Glomerular endothelial cell (primary cell): Measurements from ENCODE around the gene TTLL11. TPM values are rescaled to one million over a fixed set of nuclear protein-coding genes. Genes with fewer than 3 reads are reported as not detected.
"Not testable (repeated sequence)": the region's sequence is repeated elsewhere in the genome, so short reads cannot be mapped to it uniquely, and the experiment has no call there.

Experiments used
- DNase-seq: peaks from one replicate; pipeline ENCODE4 v3.0.0-alpha.2; 2011; ENCODE audit warnings: low read depth, low spot score; ENCODE audit errors: extremely low read depth
- total RNA-seq: library from RNA; depleted of rRNA; stranded (reverse); fragments of >200 nt; gene quantifications from 2 replicates; pipeline ENCODE4 v1.2.3, GENCODE V29; 2015

The TTLL11 gene
- total RNA-seq, 1 donor from 2014 or later, result 8.2 TPM

- DNase-seq, result no peak
Measured at GRCh38 chr9:121914604-121915303, 178.4 kb downstream of the TTLL11 start.

GRCh38 chr9:121914017-121914595 is 179.0 kb downstream of the TTLL11 start:
- no peak for DNase-seq

GRCh38 chr9:121912812-121913627 is 180.1 kb downstream of the TTLL11 start:
- DNase-seq, result no peak

- DNase-seq, result no peak
Measured at GRCh38 chr9:121910491-121911040, 182.5 kb downstream of the TTLL11 start.

GRCh38 chr9:121909111-121909510 is 184.0 kb downstream of the TTLL11 start:
- DNase-seq, result no peak

- DNase-seq, result no peak
Measured at GRCh38 chr9:121906074-121906870, 186.8 kb downstream of the TTLL11 start.

- peak; percentile 63 for DNase-seq
Measured at GRCh38 chr9:121902461-121903135, 190.5 kb downstream of the TTLL11 start.

DNA sequence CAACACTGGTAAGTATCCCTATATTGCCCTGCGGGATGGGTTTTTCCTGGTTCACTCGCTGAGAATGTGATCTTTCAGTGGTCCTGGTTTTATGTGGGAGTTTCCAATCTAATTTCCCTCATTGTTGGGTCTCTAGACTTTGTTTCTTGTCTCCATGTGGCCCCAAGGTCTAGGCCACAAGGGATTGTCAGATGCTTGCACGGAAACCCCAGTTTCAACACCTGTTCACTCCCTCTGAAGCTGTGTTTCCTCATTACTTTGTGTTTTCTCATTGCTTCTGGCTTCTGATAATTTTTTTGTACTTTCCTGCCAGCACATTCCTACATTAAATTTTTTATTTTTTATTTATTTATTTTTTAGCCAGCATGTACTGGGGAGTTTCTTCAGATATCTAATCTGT is 191.5 kb downstream of the TTLL11 start:
- DNase-seq, result no peak

GRCh38 chr9:121900163-121900562 is 192.9 kb downstream of the TTLL11 start:
- DNase-seq, result no peak

- DNase-seq, result no peak
Measured at GRCh38 chr9:121898856-121899255, 194.3 kb downstream of the TTLL11 start.

DNA sequence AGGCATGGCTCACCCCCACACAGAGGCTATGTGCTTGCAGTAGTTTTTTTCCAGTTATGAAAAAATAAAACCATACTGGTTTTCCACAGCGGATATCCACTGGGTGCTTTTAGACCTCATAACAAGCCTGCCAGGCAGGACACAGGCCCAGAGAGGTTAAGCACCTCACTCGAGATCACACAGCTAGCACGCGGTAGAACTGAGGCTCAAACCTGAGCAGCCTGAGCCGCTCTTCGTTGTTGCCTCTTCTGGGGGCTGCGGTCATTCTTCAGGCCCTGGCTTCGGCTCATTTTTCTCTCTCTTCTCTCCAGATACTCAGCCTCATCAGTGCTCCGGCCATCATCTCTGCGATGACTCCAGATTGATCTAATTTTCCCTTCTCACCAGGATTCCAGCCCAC is 196.0 kb downstream of the TTLL11 start:
- no peak for DNase-seq

GRCh38 chr9:121896545-121896943 is 196.6 kb downstream of the TTLL11 start:
- DNase-seq, result no peak

- no peak for DNase-seq
Measured at GRCh38 chr9:121895818-121896544, 197.1 kb downstream of the TTLL11 start.

GRCh38 chr9:121895358-121895757 is 197.8 kb downstream of the TTLL11 start:
- DNase-seq, result no peak

GRCh38 chr9:121894380-121894779 is 198.7 kb downstream of the TTLL11 start:
- DNase-seq, result not testable (repeated sequence)

GRCh38 chr9:121893786-121894185 is 199.3 kb downstream of the TTLL11 start:
- DNase-seq, result no peak

DNA sequence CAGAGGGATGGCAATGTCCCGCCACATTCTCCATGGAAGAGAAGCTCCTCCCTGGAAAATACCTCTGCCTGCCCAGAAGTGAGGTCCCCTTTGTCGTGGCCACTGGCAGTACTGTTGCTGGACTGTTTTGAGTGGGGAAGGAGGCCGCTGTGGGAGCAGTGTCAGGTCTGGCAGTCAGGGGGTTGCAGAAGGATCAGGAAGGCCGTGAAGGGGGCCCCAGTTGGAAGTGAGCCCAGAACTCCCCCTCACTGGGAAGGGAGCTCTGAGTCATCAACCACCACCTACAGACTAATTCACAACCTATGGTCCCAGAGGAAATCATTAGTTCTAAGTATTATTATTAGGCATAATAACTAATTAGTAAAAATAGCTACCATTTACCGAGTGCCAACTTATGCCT is 200.4 kb downstream of the TTLL11 start:
- DNase-seq, result no peak

DNA sequence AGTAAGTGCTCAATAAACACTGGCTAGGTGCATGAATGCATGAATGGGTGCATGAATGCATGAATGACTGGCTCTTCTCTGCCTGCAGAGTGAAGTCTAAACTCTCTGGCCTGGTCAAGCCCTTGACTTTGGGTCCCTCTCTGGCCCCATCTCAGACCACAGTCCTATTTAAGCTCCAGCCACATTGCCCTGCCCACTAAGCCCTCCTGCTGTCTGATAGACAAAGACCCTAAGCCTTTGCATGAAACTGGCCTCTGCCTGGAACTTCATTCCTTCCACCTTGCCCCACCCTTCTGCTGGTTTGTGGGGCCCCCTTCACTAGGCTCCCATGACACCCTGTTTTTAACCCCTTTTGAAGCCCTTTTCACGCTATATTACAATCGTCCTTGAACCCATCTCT is 202.4 kb downstream of the TTLL11 start:
- DNase-seq, result no peak

DNA sequence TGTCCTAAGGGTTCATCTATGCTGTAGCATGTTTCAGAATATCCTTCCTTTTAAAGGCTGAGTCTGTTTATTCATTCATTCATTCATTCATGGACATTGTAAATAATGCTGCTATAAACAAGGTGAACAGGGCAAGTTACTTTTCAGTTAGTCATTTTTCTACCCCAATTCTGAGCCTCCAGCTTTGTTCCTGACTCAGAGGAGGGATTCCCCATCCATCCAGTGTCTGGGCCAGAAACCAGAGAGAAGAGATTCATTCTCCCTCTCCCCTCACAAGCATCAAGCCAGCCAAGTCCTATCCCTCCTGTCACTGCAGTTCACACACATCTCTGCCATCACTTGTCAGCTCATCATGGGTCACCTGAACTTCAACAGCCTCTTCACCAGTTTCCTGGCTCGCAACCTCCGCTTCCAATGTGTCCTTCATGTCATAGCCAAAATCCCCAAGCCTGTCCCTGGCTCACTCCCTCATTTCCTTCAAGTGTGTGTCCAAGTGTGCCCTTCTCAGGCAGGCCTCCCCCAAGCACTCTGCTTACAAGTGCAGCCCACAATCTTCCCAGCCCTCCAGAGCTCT is 203.0 kb downstream of the TTLL11 start:
- DNase-seq, result no peak
